Measurements from ENCODE around the gene NOC2L.

DNA sequence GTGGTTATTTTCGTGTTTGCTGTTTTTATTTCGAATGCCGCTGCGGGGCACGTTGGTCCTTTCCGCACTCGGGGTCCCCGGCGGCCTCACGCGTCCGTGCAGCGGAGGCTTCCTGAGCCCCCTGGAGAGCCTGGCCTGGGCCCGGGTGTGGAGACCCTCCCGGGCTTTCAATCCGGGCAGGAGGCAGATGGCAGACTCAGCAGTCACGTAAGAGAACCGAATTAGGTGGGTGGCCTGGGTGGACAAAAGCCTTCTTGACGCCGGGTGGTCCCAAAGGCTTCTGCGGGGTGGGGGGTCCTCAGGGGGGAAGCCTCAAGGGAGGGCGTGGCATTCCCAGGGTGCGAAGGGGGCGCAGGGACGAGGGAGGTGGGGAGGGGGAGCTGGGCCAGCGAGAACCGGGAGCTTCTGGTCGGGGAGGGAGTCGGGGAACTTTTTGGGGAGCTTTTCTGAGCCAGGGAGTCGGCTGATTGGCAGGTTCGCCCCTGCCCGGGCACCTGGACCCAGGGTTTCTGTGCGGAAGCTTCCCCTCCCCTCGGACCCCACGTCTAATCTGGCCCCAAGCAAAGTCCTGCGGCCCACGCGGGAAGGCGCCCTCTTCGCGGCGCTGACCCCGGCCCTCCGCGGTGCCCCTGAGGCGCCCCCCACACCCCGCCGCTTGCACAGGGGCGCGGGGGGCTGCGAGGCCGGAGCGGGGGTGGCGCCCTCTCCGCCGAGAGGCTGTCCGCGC lies 42.2 kb upstream of the NOC2L start:
- TF ChIP-seq, protein P1, sequence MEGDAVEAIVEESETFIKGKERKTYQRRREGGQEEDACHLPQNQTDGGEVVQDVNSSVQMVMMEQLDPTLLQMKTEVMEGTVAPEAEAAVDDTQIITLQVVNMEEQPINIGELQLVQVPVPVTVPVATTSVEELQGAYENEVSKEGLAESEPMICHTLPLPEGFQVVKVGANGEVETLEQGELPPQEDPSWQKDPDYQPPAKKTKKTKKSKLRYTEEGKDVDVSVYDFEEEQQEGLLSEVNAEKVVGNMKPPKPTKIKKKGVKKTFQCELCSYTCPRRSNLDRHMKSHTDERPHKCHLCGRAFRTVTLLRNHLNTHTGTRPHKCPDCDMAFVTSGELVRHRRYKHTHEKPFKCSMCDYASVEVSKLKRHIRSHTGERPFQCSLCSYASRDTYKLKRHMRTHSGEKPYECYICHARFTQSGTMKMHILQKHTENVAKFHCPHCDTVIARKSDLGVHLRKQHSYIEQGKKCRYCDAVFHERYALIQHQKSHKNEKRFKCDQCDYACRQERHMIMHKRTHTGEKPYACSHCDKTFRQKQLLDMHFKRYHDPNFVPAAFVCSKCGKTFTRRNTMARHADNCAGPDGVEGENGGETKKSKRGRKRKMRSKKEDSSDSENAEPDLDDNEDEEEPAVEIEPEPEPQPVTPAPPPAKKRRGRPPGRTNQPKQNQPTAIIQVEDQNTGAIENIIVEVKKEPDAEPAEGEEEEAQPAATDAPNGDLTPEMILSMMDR (IDR thresholded peaks at IDR 0.05; ENCODE audit: low read length), result no peak
- TF ChIP-seq EZH2 (optimal IDR thresholded peaks at IDR 0.05; ENCODE audit: low read depth, low read length), result no peak
